Transverse colon (tissue), 4 donors: ENCODE results near the gene PHF23. TPM values are rescaled to one million over a fixed set of nuclear protein-coding genes. Genes with fewer than 3 reads are reported as not detected.
A peak's percentile ranks its signal among the peaks of the same experiment; 100 is the strongest.

Experiments used
- DNase-seq: peaks from one replicate; pipeline ENCODE4 v3.0.0-alpha.2; 2019
- H3K27ac ChIP-seq, 4 donors: fragments of 200-600 bp; sonication (generic); 2 replicates each; pipeline ENCODE4 v1.5.1; 2016 to 2018; ENCODE audit warnings: inconsistent platforms in 4 of 4
- H3K27me3 ChIP-seq: fragments of 200-600 bp; sonication (generic); 2 replicates; pipeline ENCODE4 v1.5.1; 2017; ENCODE audit warnings: inconsistent platforms
- H3K36me3 ChIP-seq, 4 donors: fragments of 200-600 bp; sonication (generic); 2 replicates each; pipeline ENCODE4 v1.5.1; 2017 to 2019; ENCODE audit warnings: inconsistent platforms in 4 of 4
- H3K4me1 ChIP-seq, 4 donors: fragments of 200-600 bp; sonication (generic); 2 replicates each; pipeline ENCODE4 v1.5.1; 2017 to 2020; ENCODE audit warnings: inconsistent platforms in 4 of 4
- H3K4me3 ChIP-seq, 4 donors: fragments of 200-600 bp; sonication (generic); 1 replicate in 1 of 4; 2 replicates in 3 of 4; pipeline versions ENCODE4 v1.5.1 to v1.6.1; 2017 to 2019; ENCODE audit warnings: inconsistent platforms in 4 of 4
- H3K9me3 ChIP-seq, 2 donors: fragments of 200-600 bp; sonication (generic); 2 replicates each; pipeline ENCODE4 v1.5.1; 2017 to 2019; ENCODE audit warnings: inconsistent platforms in 2 of 2
- CTCF ChIP-seq, 5 experiments: fragments of 200-600 bp in 3 of 5; fragments of 450-650 bp in 2 of 5; sonication (generic) in 3 of 5; IDR thresholded peaks; 1 replicate in 2 of 5; 2 replicates in 3 of 5; pipeline ENCODE4 v1.5.1; 2016 to 2017; ENCODE audit warnings: antibody characterized with exemption in 5 of 5, inconsistent platforms in 3 of 5, mild to moderate bottlenecking in 2 of 5, moderate library complexity in 1 of 5
- EP300 ChIP-seq: sonication (generic); formaldehyde crosslinking; IDR thresholded peaks from one replicate; pipeline ENCODE4 v1.6.1; 2017; ENCODE audit warnings: antibody characterized with exemption, low read depth
- POLR2A ChIP-seq: fragments of 450-650 bp; IDR thresholded peaks from one replicate; pipeline ENCODE4 v1.6.1; 2016; ENCODE audit warnings: antibody characterized with exemption, mild to moderate bottlenecking, moderate library complexity
- POLR2AphosphoS5 ChIP-seq, 3 donors: sonication (generic); formaldehyde crosslinking; IDR thresholded peaks; one replicate each; pipeline ENCODE4 v1.6.1; 2016; ENCODE audit warnings: antibody characterized with exemption in 3 of 3
- WGBS, 2 donors: methylation state at CpG; one replicate each; pipeline ENCODE4 v1.1.5; 2018; ENCODE audit warnings: low coverage in 1 of 2; 5-methylcytosine and 5-hydroxymethylcytosine counted together
- in situ Hi-C, 4 donors: fragments of 200-750 bp; cut with MboI; loops; one replicate each; pipeline versions ENCODE4 v1.15.0 to v1.15.1; 2017; ENCODE audit warnings: low sequenced_read_pairs in 3 of 4, low pct_ligation_motif_present in 1 of 4, low pct_unique_long_range_greater_than_20kb in 1 of 4
- intact Hi-C: fragments of 100-400 bp; cut with DNase I; formaldehyde crosslinking; loops from one replicate; pipeline ENCODE4 v1.15.1; 2023; ENCODE audit warnings: low total_unique reads
- total RNA-seq, 4 donors: library from RNA; depleted of rRNA; stranded (reverse); fragments of >200 nt; gene quantifications; one replicate each; pipeline ENCODE4 v1.1.0, GENCODE V29; 2016

Gene PHF23
- total RNA-seq, 4 donors from 2014 or later: 20.6 to 33.5 (median 27.8) TPM

GRCh38 chr17:7260651-7261378 lies 21.6 kb upstream of the PHF23 start:
- Histone ChIP-seq H3K36me3 (peaks cover 0 to 6% (median 0%) of the 10 kb centered on the region in 4 donors), H3K27me3 (peaks cover 42% of the 10 kb centered on the region), H3K4me1 (peaks cover 0 to 66% (median 36%) of the 10 kb centered on the region in 4 donors), H3K9me3 (no peaks in the 10 kb centered on the region), H3K27ac (peak overlapping the region; percentile 88 to 96 (median 94)), H3K4me3 (peak overlapping the region; percentile 43 to 72 (median 53))
- TF ChIP-seq POLR2A (peak; percentile 64), EP300 (no peak), POLR2AphosphoS5 (IDR thresholded peaks at IDR 0.05) (peak; percentile 34 to 89 (median 70)), CTCF (IDR thresholded peaks at IDR 0.05) (no peak)
- intact Hi-C loops: no loop called here
- 8 to 30% methylated on average over 2 to 36 of the region's 54 CpGs for WGBS, 2 donors
- peak; percentile 84 for DNase-seq
- in situ Hi-C loops: no loop called here

- intact Hi-C loops: no loop called here
- Histone ChIP-seq H3K9me3 (no peaks in the 10 kb centered on the region), H3K27ac (peak overlapping the region; percentile 88 to 96 (median 94)), H3K4me3 (peak overlapping the region in 3 of 4 donors; percentile 46 to 72 (median 60)), H3K36me3 (peaks cover 0 to 10% (median 0%) of the 10 kb centered on the region in 4 donors), H3K27me3 (peaks cover 39% of the 10 kb centered on the region), H3K4me1 (peaks cover 0 to 62% (median 36%) of the 10 kb centered on the region in 4 donors)
- peak in 2 of 3 donors; percentile 14 to 89 for TF ChIP-seq POLR2AphosphoS5 (IDR thresholded peaks at IDR 0.05)
- TF ChIP-seq CTCF (IDR thresholded peaks at IDR 0.05): no peak
- peak; percentile 37 for DNase-seq
- in situ Hi-C loops: no loop called here
- WGBS, 2 donors: 59% methylated on average over 4 of the region's 4 CpGs; no CpG with 5 or more reads in 1 of the 2 donors
These were observed 20.9 kb upstream of the PHF23 start for GRCh38 chr17:7260151-7260550.

- H3K36me3 ChIP-seq: peaks cover 0 to 10% (median 0%) of the 10 kb centered on the region in 4 donors
These were observed 20.3 kb upstream of the PHF23 start for GRCh38 chr17:7259555-7259889.

More at GRCh38 chr17:7259555-7259889, 20.3 kb upstream of the PHF23 start:
- H3K4me3 ChIP-seq: peak overlapping the region in 3 of 4 donors; percentile 46 to 72 (median 60)
- DNase-seq: peak; percentile 42
- peaks cover 37% of the 10 kb centered on the region for H3K27me3 ChIP-seq
- no peak for TF ChIP-seq EP300
- TF ChIP-seq POLR2AphosphoS5 (IDR thresholded peaks at IDR 0.05): no peak
- TF ChIP-seq CTCF (IDR thresholded peaks at IDR 0.05): no peak
- no peak for TF ChIP-seq POLR2A
- H3K27ac ChIP-seq: peak overlapping the region; percentile 88 to 96 (median 94)
- WGBS, 2 donors: 64% methylated on average over 6 of the region's 6 CpGs; no CpG with 5 or more reads in 1 of the 2 donors
- H3K4me1 ChIP-seq: peaks cover 0 to 60% (median 34%) of the 10 kb centered on the region in 4 donors
- no peaks in the 10 kb centered on the region for H3K9me3 ChIP-seq
- intact Hi-C loops (no loop called here), in situ Hi-C loops (no loop called here)
